HepG2 (cell line): ENCODE measurements around the gene PVR. TPM values are rescaled to one million over a fixed set of nuclear protein-coding genes. Genes with fewer than 3 reads are reported as not detected.
A peak's percentile ranks its signal among the peaks of the same experiment; 100 is the strongest.

Source experiments
- CBX5 ChIP-seq: sonication (generic); formaldehyde crosslinking; IDR thresholded peaks from 2 replicates; pipeline ENCODE4 v1.4.0; 2020; ENCODE audit warnings: missing genetic modification reagents, borderline replicate concordance
- FOXP1 ChIP-seq, 2 experiments: fragments of 450-650 bp in 1 of 2; IDR thresholded peaks; 2 replicates each; pipeline ENCODE4 v1.6.1; 2017 to 2018; ENCODE audit warnings: antibody characterized with exemption in 1 of 2
- HNF4A ChIP-seq: sonication (generic); formaldehyde crosslinking; IDR thresholded peaks from 2 replicates; pipeline ENCODE4 v1.4.0; 2020; ENCODE audit warnings: missing genetic modification reagents
- ISX ChIP-seq: sonication (generic); formaldehyde crosslinking; conservative IDR thresholded peaks from 2 replicates; pipeline ENCODE4 v1.5.0; 2020; ENCODE audit warnings: missing genetic modification reagents
- KDM3A ChIP-seq: IDR thresholded peaks from 2 replicates; pipeline ENCODE4 v1.6.1; 2018; ENCODE audit warnings: low read depth, missing compliant biosample characterization
- MTF1 ChIP-seq: sonication (generic); formaldehyde crosslinking; IDR thresholded peaks from 2 replicates; pipeline ENCODE4 v1.5.0; 2020; ENCODE audit warnings: missing genetic modification reagents
- NFATC3 ChIP-seq: sonication (generic); formaldehyde crosslinking; IDR thresholded peaks from 2 replicates; pipeline ENCODE4 v1.5.1; 2020; ENCODE audit warnings: mild to moderate bottlenecking, missing genetic modification reagents
- NR3C1 ChIP-seq: sonication (generic); formaldehyde crosslinking; IDR thresholded peaks from 2 replicates; pipeline ENCODE4 v1.4.0; 2020; ENCODE audit warnings: missing genetic modification reagents
- REPIN1 ChIP-seq: sonication (generic); formaldehyde crosslinking; IDR thresholded peaks from 2 replicates; pipeline ENCODE4 v1.8.0; 2022; ENCODE audit warnings: missing genetic modification reagents, low read depth, mild to moderate bottlenecking, borderline replicate concordance
- SAP130 ChIP-seq: IDR thresholded peaks from 2 replicates; pipeline ENCODE4 v1.6.1; 2016; ENCODE audit warnings: low read depth
- SP1 ChIP-seq, 2 experiments: fragments of 450-650 bp in 1 of 2; sonication (generic) in 1 of 2; formaldehyde crosslinking in 1 of 2; IDR thresholded peaks; 2 replicates each; pipeline versions ENCODE4 v1.4.0 to v1.6.1; 2016 to 2020; ENCODE audit warnings: missing genetic modification reagents in 1 of 2
- SRSF9 ChIP-seq: fragments of 200-400 bp; formaldehyde crosslinking; IDR thresholded peaks from 2 replicates; pipeline ENCODE4 v1.6.1; 2018; ENCODE audit warnings: borderline replicate concordance, mild to moderate bottlenecking, low read depth, low read length; ENCODE audit not compliant: insufficient read depth, poor library complexity, severe bottlenecking
- ZFP37 ChIP-seq: sonication (generic); formaldehyde crosslinking; IDR thresholded peaks from 2 replicates; pipeline ENCODE4 v1.4.0; 2020; ENCODE audit warnings: missing genetic modification reagents, borderline replicate concordance
- ZFP41 ChIP-seq: sonication (generic); formaldehyde crosslinking; IDR thresholded peaks from 2 replicates; pipeline ENCODE4 v1.4.0; 2020; ENCODE audit warnings: mild to moderate bottlenecking, missing genetic modification reagents, borderline replicate concordance
- ZMYM3 ChIP-seq: sonication (generic); formaldehyde crosslinking; IDR thresholded peaks from 2 replicates; pipeline ENCODE4 v1.5.1; 2020; ENCODE audit warnings: mild to moderate bottlenecking, missing genetic modification reagents
- ZNF101 ChIP-seq: sonication (generic); formaldehyde crosslinking; IDR thresholded peaks from 2 replicates; pipeline ENCODE4 v1.4.0; 2020; ENCODE audit warnings: mild to moderate bottlenecking, low read depth, missing genetic modification reagents, borderline replicate concordance
- ZNF136 ChIP-seq: sonication (generic); formaldehyde crosslinking; IDR thresholded peaks from 2 replicates; pipeline ENCODE4 v1.8.1; 2022; ENCODE audit warnings: low read depth, mild to moderate bottlenecking, moderate library complexity, missing genetic modification reagents
- ZNF207 ChIP-seq: fragments of 450-650 bp; IDR thresholded peaks from 2 replicates; pipeline ENCODE4 v1.6.1; 2016; ENCODE audit warnings: antibody characterized with exemption, borderline replicate concordance
- ZNF775 ChIP-seq: sonication (generic); formaldehyde crosslinking; IDR thresholded peaks from 2 replicates; pipeline ENCODE4 v1.4.0; 2020; ENCODE audit warnings: missing genetic modification reagents, mild to moderate bottlenecking, moderate library complexity, borderline replicate concordance
- polyA plus RNA-seq, 8 experiments: library from polyadenylated mRNA; depleted of rRNA in 3 of 8; stranded (reverse) in 7 of 8; unstranded in 1 of 8; fragments of >200 nt; fragmentation: Illumina TruSeq in 4 of 8; extraction: Trizol in 4 of 8; gene quantifications; 2 replicates each; pipeline versions ENCODE4 v1.2.1 to v1.2.3, GENCODE V29; 2011 to 2016; ENCODE audit warnings: low read depth in 4 of 8, missing spikeins in 1 of 8, mixed read lengths in 1 of 8; ENCODE audit not compliant: insufficient read depth in 1 of 8
- total RNA-seq, 5 experiments: library from RNA; depleted of rRNA; stranded (reverse); fragments of >200 nt; fragmentation: Illumina TruSeq; extraction: Trizol; gene quantifications; 2 replicates each; pipeline ENCODE4 v1.2.3, GENCODE V29; 2016; ENCODE audit warnings: low read depth in 1 of 5
- TF ChIP-seq, protein P1 (sequence below): sonication (generic); formaldehyde crosslinking; conservative IDR thresholded peaks from 2 replicates; pipeline ENCODE4 v1.4.0; 2020; ENCODE audit warnings: missing genetic modification reagents
- TF ChIP-seq, protein P2 (sequence below): sonication (generic); formaldehyde crosslinking; IDR thresholded peaks from 2 replicates; pipeline ENCODE4 v1.8.0; 2022; ENCODE audit warnings: mild to moderate bottlenecking, missing genetic modification reagents, borderline replicate concordance
- TF ChIP-seq, protein P3 (sequence below): sonication (generic); formaldehyde crosslinking; IDR thresholded peaks from 2 replicates; pipeline ENCODE4 v1.5.1; 2020; ENCODE audit warnings: missing genetic modification reagents, mild to moderate bottlenecking, borderline replicate concordance

PVR gene
- total and polyA plus RNA-seq, 2 of the 13 experiments (the other 11 are each of a cell fraction or from before 2014, with no cell fraction given): 43.4 to 46.6 TPM

DNA sequence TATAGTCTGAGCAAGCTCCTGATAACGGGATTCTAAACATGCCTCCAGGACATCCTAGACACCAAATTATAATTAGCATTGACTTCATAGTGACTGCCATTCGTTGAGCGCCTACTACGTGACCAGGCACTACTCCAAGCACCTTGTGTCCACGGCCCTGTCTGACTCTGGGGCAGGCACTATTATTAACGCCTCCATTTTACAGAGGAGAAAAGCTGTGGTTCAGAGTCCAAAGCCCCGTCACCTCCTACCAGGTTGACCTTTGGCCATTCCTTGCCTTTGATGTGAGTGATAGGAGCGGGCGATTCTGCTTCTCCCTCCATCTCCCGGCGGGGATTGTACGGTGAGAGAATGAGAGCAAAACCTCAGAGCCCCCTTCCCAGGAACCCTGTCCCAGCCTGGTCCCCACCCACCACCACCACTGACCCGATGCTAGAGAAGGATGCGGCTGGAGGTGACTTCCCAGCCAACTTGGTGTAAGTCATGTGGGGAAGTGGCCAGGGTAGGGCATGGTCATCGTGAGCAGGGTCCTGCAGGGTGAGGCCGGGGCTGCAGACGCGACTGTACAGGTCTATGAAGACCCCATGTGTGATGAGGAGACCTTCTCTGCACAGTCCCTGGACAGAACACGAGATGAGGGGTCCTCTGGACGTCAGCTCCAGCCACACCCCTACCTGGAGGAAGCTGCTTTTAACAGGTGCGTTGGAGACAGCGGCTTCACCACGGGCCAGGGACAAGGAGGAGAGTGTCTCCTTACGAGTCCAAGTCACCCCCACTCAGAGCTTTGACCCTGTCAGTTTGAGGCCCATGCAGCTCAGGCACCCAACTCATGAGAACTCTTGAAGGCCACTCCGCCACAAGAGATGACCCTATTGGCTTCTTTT, 30.2 kb upstream of the PVR start, which contains the start of gene IGSF23 (continued):
- TF ChIP-seq, protein P1, sequence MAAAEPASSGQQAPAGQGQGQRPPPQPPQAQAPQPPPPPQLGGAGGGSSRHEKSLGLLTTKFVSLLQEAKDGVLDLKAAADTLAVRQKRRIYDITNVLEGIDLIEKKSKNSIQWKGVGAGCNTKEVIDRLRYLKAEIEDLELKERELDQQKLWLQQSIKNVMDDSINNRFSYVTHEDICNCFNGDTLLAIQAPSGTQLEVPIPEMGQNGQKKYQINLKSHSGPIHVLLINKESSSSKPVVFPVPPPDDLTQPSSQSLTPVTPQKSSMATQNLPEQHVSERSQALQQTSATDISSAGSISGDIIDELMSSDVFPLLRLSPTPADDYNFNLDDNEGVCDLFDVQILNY (CRISPR knock-in tag): no peak
- TF ChIP-seq ZMYM3 (peak; percentile 79), ZNF775 (CRISPR knock-in tag) (peak; percentile 92; the same call in 1 of the 2 replicates), MTF1 (CRISPR knock-in tag) (peak; percentile 43; the same call in 1 of the 2 replicates), CBX5 (no peak), SP1 (IDR thresholded peaks at IDR 0.05) (no peak), SP1 (CRISPR knock-in tag; IDR thresholded peaks at IDR 0.05) (no peak), ZNF136 (CRISPR knock-in tag) (no peak), ZNF101 (CRISPR knock-in tag) (peak; percentile 95; the same call in 1 of the 2 replicates), SAP130 (CRISPR knock-in tag) (peak; percentile 76), ZFP37 (CRISPR knock-in tag) (no peak), ZFP41 (CRISPR knock-in tag) (no peak), ZNF207 (no peak), KDM3A (CRISPR knock-in tag) (no peak), ISX (CRISPR knock-in tag) (no peak), NR3C1 (CRISPR knock-in tag) (no peak), HNF4A (CRISPR knock-in tag) (peak; percentile 99), NFATC3 (CRISPR knock-in tag) (no peak), REPIN1 (CRISPR knock-in tag) (no peak), FOXP1 (IDR thresholded peaks at IDR 0.05) (no peak), FOXP1 (CRISPR knock-in tag; IDR thresholded peaks at IDR 0.05) (peak; percentile 51; the same call in 1 of the 2 replicates), SRSF9 (no peak)
- TF ChIP-seq, protein P2, sequence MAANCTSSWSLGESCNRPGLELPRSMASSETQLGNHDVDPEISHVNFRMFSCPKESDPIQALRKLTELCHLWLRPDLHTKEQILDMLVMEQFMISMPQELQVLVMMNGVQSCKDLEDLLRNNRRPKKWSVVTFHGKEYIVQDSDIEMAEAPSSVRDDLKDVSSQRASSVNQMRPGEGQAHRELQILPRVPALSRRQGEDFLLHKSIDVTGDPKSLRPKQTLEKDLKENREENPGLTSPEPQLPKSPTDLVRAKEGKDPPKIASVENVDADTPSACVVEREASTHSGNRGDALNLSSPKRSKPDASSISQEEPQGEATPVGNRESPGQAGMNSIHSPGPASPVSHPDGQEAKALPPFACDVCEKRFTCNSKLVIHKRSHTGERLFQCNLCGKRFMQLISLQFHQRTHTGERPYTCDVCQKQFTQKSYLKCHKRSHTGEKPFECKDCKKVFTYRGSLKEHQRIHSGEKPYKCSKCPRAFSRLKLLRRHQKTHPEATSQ (CRISPR knock-in tag): 0 out of 2 replicates have a peak, but pooled peaks have one; percentile 56
- TF ChIP-seq, protein P3, sequence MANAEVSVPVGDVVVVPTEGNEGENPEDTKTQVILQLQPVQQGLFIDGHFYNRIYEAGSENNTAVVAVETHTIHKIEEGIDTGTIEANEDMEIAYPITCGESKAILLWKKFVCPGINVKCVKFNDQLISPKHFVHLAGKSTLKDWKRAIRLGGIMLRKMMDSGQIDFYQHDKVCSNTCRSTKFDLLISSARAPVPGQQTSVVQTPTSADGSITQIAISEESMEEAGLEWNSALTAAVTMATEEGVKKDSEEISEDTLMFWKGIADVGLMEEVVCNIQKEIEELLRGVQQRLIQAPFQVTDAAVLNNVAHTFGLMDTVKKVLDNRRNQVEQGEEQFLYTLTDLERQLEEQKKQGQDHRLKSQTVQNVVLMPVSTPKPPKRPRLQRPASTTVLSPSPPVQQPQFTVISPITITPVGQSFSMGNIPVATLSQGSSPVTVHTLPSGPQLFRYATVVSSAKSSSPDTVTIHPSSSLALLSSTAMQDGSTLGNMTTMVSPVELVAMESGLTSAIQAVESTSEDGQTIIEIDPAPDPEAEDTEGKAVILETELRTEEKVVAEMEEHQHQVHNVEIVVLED: no peak
